Measurements from ENCODE around the gene TTC27. TPM values are rescaled to one million over a fixed set of nuclear protein-coding genes. Genes with fewer than 3 reads are reported as not detected.
"Not testable (repeated sequence)": the region's sequence is repeated elsewhere in the genome, so short reads cannot be mapped to it uniquely, and the experiment has no call there.

Gene TTC27
- total and polyA plus RNA-seq, 3 experiments from 2014 or later: 22.1 to 41.7 (median 40.9) TPM

GRCh38 chr2:32723467-32724079 is 95.7 kb downstream of the TTC27 start:
- Histone ChIP-seq H3K36me3 (ENCODE audit: insufficient read depth, low read length) (no peaks in the 10 kb centered on the region), H3K4me1 (ENCODE audit: insufficient read depth, low read length) (no peaks in the 10 kb centered on the region), H3K4me3 (ENCODE audit: low read length) (no peak overlapping the region), H3K27me3 (ENCODE audit: insufficient read depth, low read length, poor library complexity, severe bottlenecking) (no peaks in the 10 kb centered on the region), H3K27ac (ENCODE audit: low read depth, low read length) (no peak overlapping the region), H3K9me3 (ENCODE audit: low read length) (no peaks in the 10 kb centered on the region)
- ChIA-PET POLR2A (no interaction called here), CTCF (no interaction called here)
- Mint-ChIP-seq H3K27me3 (no peaks in the 10 kb centered on the region), H3K27ac (no peak overlapping the region), H3K9me3 (peaks cover 0 to 2% (median 0%) of the 10 kb centered on the region in 5 donors), H3K36me3 (peaks cover 28 to 62% (median 46%) of the 10 kb centered on the region in 3 donors), H3K4me1 (peaks cover 0 to 14% (median 8%) of the 10 kb centered on the region in 3 donors), H3K4me3 (peak overlapping the region in 1 of 7 donors; percentile 17)
- no peak for DNase-seq

GRCh38 chr2:32726678-32727077 is 98.8 kb downstream of the TTC27 start:
- DNase-seq; H3K4me1 ChIP-seq (ENCODE audit: insufficient read depth, low read length); H3K9me3 ChIP-seq (ENCODE audit: low read length); H3K27ac Mint-ChIP-seq; H3K4me3 Mint-ChIP-seq; H3K27me3 ChIP-seq (ENCODE audit: insufficient read depth, low read length, poor library complexity, severe bottlenecking); H3K4me3 ChIP-seq (ENCODE audit: low read length); H3K27me3 Mint-ChIP-seq; CTCF ChIA-PET; POLR2A ChIA-PET; H3K36me3 ChIP-seq (ENCODE audit: insufficient read depth, low read length); H3K27ac ChIP-seq (ENCODE audit: low read depth, low read length); H3K9me3 Mint-ChIP-seq: not testable (repeated sequence)
- H3K4me1 Mint-ChIP-seq: peaks cover 0 to 14% (median 10%) of the 10 kb centered on the region in 3 donors
- H3K36me3 Mint-ChIP-seq: peaks cover 31 to 52% (median 49%) of the 10 kb centered on the region in 3 donors

DNA sequence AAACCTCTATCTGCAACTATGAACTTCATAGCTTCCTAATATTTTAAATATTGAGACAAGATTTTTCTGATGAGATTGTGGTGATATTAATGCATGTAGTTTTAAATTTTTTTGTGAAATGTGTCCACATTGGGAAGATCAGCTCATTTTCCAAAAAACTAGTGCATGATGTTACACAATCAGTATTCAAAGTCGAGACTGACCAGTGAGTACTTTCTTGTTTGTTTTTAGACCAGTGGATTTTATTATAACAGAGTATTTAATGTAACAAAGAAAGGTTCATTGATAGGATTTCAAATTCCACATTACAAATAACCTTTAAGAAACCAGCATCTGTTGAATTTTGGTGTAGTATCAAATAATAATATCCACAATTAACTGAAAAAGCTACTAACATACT is 99.3 kb downstream of the TTC27 start:
- Histone ChIP-seq H3K9me3 (ENCODE audit: low read length) (no peaks in the 10 kb centered on the region), H3K4me1 (ENCODE audit: insufficient read depth, low read length) (no peaks in the 10 kb centered on the region), H3K36me3 (ENCODE audit: insufficient read depth, low read length) (no peaks in the 10 kb centered on the region), H3K4me3 (ENCODE audit: low read length) (no peak overlapping the region), H3K27ac (ENCODE audit: low read depth, low read length) (no peak overlapping the region), H3K27me3 (ENCODE audit: insufficient read depth, low read length, poor library complexity, severe bottlenecking) (no peaks in the 10 kb centered on the region)
- peaks cover 0 to 2% (median 0%) of the 10 kb centered on the region in 5 donors for H3K9me3 Mint-ChIP-seq
- peaks cover 29 to 47% (median 44%) of the 10 kb centered on the region in 3 donors for H3K36me3 Mint-ChIP-seq
- POLR2A ChIA-PET: no interaction called here
- H3K4me3 Mint-ChIP-seq: no peak overlapping the region
- DNase-seq: no peak
- no peaks in the 10 kb centered on the region for H3K27me3 Mint-ChIP-seq
- H3K4me1 Mint-ChIP-seq: peaks cover 0 to 17% (median 12%) of the 10 kb centered on the region in 3 donors
- H3K27ac Mint-ChIP-seq: no peak overlapping the region
- CTCF ChIA-PET: no interaction called here

DNA sequence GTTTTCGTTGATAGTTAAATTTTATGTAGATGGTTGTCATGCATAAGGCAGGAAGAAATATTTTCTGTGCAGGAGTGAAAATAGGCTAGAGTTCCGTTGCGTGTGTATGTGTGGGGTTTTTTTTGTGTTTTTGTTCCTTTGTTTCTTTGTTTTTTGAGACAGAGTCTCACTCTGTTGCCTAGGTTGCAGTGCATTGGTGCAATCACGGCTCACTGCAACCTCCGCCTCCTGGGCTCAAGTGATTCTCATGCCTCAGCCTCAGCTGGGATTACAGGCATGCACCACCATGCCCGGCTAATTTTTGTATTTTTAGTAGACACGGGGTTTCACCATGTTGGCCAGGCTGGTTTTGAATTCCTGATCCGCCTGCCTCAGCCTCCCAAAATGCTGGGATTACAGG is 103.1 kb downstream of the TTC27 start:
- not testable (repeated sequence) for H3K4me3 Mint-ChIP-seq; H3K27me3 Mint-ChIP-seq; H3K36me3 ChIP-seq (ENCODE audit: insufficient read depth, low read length)

DNA sequence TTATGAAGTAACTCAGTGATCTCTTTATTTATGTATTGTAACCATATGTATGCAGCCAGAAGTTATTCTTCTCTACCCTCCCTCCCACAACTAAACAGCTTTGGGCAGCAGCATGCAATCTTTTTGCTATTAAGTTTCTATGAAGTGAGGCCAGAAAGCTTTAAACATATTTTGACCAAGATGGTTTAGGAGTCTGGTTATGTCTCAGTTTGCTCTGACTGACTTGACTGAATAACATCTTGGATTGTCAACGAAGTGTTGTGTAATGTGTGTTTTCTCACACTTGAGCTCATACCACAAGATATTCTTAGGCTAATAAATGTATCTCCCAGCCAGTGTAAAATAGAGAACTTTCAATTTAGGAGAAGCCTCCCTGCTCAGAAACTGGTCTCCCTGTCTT is 104.3 kb downstream of the TTC27 start:
- Mint-ChIP-seq H3K4me3 (no peak overlapping the region), H3K27me3 (no peaks in the 10 kb centered on the region), H3K36me3 (peaks cover 12 to 31% (median 30%) of the 10 kb centered on the region in 3 donors), H3K9me3 (no peaks in the 10 kb centered on the region), H3K4me1 (peaks cover 0 to 5% (median 5%) of the 10 kb centered on the region in 3 donors), H3K27ac (peak overlapping the region in 1 of 8 donors; percentile 52)
- ChIA-PET POLR2A (interaction anchor here (0.7 kb wide), 1 partner anchor 274 kb away, joined by 3 read pairs; no protein-coding TSS in a partner anchor), CTCF (no interaction called here)
- peaks cover 3% of the 10 kb centered on the region for H3K36me3 ChIP-seq (ENCODE audit: insufficient read depth, low read length)
- no peak overlapping the region for H3K27ac ChIP-seq (ENCODE audit: low read depth, low read length)
- H3K27me3 ChIP-seq (ENCODE audit: insufficient read depth, low read length, poor library complexity, severe bottlenecking): no peaks in the 10 kb centered on the region
- no peak overlapping the region for H3K4me3 ChIP-seq (ENCODE audit: low read length)
- H3K9me3 ChIP-seq (ENCODE audit: low read length): no peaks in the 10 kb centered on the region
- H3K4me1 ChIP-seq (ENCODE audit: insufficient read depth, low read length): no peaks in the 10 kb centered on the region
- DNase-seq: no peak

More for the DNA sequence above, 103.1 kb downstream of the TTC27 start:
- peaks cover 16 to 34% (median 30%) of the 10 kb centered on the region in 3 donors for H3K36me3 Mint-ChIP-seq
- H3K27ac ChIP-seq (ENCODE audit: low read depth, low read length); H3K27me3 ChIP-seq (ENCODE audit: insufficient read depth, low read length, poor library complexity, severe bottlenecking); H3K4me1 Mint-ChIP-seq; DNase-seq; H3K4me1 ChIP-seq (ENCODE audit: insufficient read depth, low read length); H3K9me3 ChIP-seq (ENCODE audit: low read length); H3K9me3 Mint-ChIP-seq; POLR2A ChIA-PET; H3K4me3 ChIP-seq (ENCODE audit: low read length); H3K27ac Mint-ChIP-seq: not testable (repeated sequence)
- CTCF ChIA-PET: interaction anchor here (1.3 kb wide), 1 partner anchor 11 kb away, joined by 4 read pairs; no protein-coding TSS in a partner anchor

- Mint-ChIP-seq H3K36me3 (peaks cover 13 to 38% (median 34%) of the 10 kb centered on the region in 3 donors), H3K27me3 (no peaks in the 10 kb centered on the region), H3K9me3 (no peaks in the 10 kb centered on the region), H3K4me1 (peaks cover 0 to 5% (median 5%) of the 10 kb centered on the region in 3 donors), H3K27ac (peak overlapping the region in 1 of 8 donors; percentile 58), H3K4me3 (no peak overlapping the region)
- Histone ChIP-seq H3K4me3 (ENCODE audit: low read length) (no peak overlapping the region), H3K36me3 (ENCODE audit: insufficient read depth, low read length) (peaks cover 8% of the 10 kb centered on the region), H3K27me3 (ENCODE audit: insufficient read depth, low read length, poor library complexity, severe bottlenecking) (no peaks in the 10 kb centered on the region), H3K4me1 (ENCODE audit: insufficient read depth, low read length) (no peaks in the 10 kb centered on the region), H3K27ac (ENCODE audit: low read depth, low read length) (no peak overlapping the region), H3K9me3 (ENCODE audit: low read length) (no peaks in the 10 kb centered on the region)
- DNase-seq: no peak
- POLR2A ChIA-PET: no interaction called here
- CTCF ChIA-PET: no interaction called here
These were observed 105.1 kb downstream of the TTC27 start for GRCh38 chr2:32732912-32733472.

GRCh38 chr2:32735348-32735747 is 107.5 kb downstream of the TTC27 start:
- H3K9me3 Mint-ChIP-seq: no peaks in the 10 kb centered on the region

GRCh38 chr2:32738939-32739338 is 111.1 kb downstream of the TTC27 start:
- peaks cover 16 to 71% (median 42%) of the 10 kb centered on the region in 3 donors for H3K36me3 Mint-ChIP-seq
- no peak for DNase-seq
- ChIA-PET POLR2A (no interaction called here), CTCF (no interaction called here)
- H3K27me3 ChIP-seq (ENCODE audit: insufficient read depth, low read length, poor library complexity, severe bottlenecking): no peaks in the 10 kb centered on the region
- no peaks in the 10 kb centered on the region for H3K9me3 Mint-ChIP-seq
- H3K4me3 ChIP-seq (ENCODE audit: low read length): no peak overlapping the region
- H3K27ac ChIP-seq (ENCODE audit: low read depth, low read length): no peak overlapping the region
- no peaks in the 10 kb centered on the region for H3K4me1 Mint-ChIP-seq
- H3K9me3 ChIP-seq (ENCODE audit: low read length): no peaks in the 10 kb centered on the region
- H3K27ac Mint-ChIP-seq: no peak overlapping the region
- H3K4me3 Mint-ChIP-seq: no peak overlapping the region
- H3K27me3 Mint-ChIP-seq: no peaks in the 10 kb centered on the region
- H3K36me3 ChIP-seq (ENCODE audit: insufficient read depth, low read length): peaks cover 8% of the 10 kb centered on the region
- no peaks in the 10 kb centered on the region for H3K4me1 ChIP-seq (ENCODE audit: insufficient read depth, low read length)

More at GRCh38 chr2:32735348-32735747, 107.5 kb downstream of the TTC27 start:
- no peaks in the 10 kb centered on the region for H3K4me1 ChIP-seq (ENCODE audit: insufficient read depth, low read length)
- CTCF ChIA-PET: no interaction called here
- Mint-ChIP-seq H3K36me3 (peaks cover 6 to 45% (median 29%) of the 10 kb centered on the region in 3 donors), H3K4me3 (no peak overlapping the region), H3K4me1 (peaks cover 0 to 5% (median 5%) of the 10 kb centered on the region in 3 donors), H3K27ac (no peak overlapping the region), H3K27me3 (no peaks in the 10 kb centered on the region)
- POLR2A ChIA-PET: no interaction called here
- no peak for DNase-seq
- H3K27ac ChIP-seq (ENCODE audit: low read depth, low read length): peak overlapping the region; percentile 6
- H3K4me3 ChIP-seq (ENCODE audit: low read length): no peak overlapping the region
- H3K9me3 ChIP-seq (ENCODE audit: low read length): no peaks in the 10 kb centered on the region
- peaks cover 8% of the 10 kb centered on the region for H3K36me3 ChIP-seq (ENCODE audit: insufficient read depth, low read length)
- H3K27me3 ChIP-seq (ENCODE audit: insufficient read depth, low read length, poor library complexity, severe bottlenecking): no peaks in the 10 kb centered on the region

Measured in CD8-positive, alpha-beta memory T cell (primary cell).